K562 (cell line): ENCODE measurements around the gene CD34. TPM values are rescaled to one million over a fixed set of nuclear protein-coding genes. Genes with fewer than 3 reads are reported as not detected.

Source experiments
- ATAC-seq: fragments of 200-7000 bp; cut with Tn5 transposase; 3 replicates; pipeline ENCODE4 v1.9.1; 2020; ENCODE audit warnings: moderate library complexity
- BruUV-seq: library from RNA; stranded (reverse); fragments of 400-500 nt; replicated peaks from 2 replicates; lab custom pipeline; 2021; lab: Mats Ljungman, UMichigan
- CTCF ChIA-PET: fragments of 300-600 bp; formaldehyde crosslinking; extraction: SDS; loops from one replicate; lab custom pipeline; 2021; ENCODE audit warnings: low intra/inter-chr PET ratio; lab: Yijun Ruan, JAX
- POLR2A ChIA-PET: fragments of 300-600, 350-650 bp; sonication (Branson Sonifier 250); formaldehyde crosslinking; extraction: SDS; loops from one replicate; lab custom pipeline; 2021; ENCODE audit warnings: antibody characterized with exemption, inconsistent platforms; lab: Yijun Ruan, JAX
- DNase-seq, 4 experiments: peaks; one replicate each; pipeline versions ENCODE4 v3.0.0 to v3.0.0-alpha.2; 2011 to 2018; ENCODE audit warnings: low spot score in 3 of 4, mixed read lengths in 3 of 4; ENCODE audit errors: extremely low read depth in 1 of 4
- FAIRE-seq: peaks from 2 replicates; lab custom pipeline; 2011; peaks lifted over from hg19 to GRCh38; lab: Jason Lieb, UNC
- H2AFZ ChIP-seq: 2 replicates; pipeline ENCODE4 v1.6.0; 2011; ENCODE audit warnings: low read depth, low read length, control low read depth, inconsistent platforms
- H3K27ac ChIP-seq: fragments of 200-600 bp; 3 replicates; pipeline ENCODE4 v1.8.0; 2011; ENCODE audit warnings: low read depth, mild to moderate bottlenecking, control low read depth, inconsistent platforms, low read length, moderate library complexity, mixed read lengths; ENCODE audit errors: extremely low read depth
- H3K27me3 ChIP-seq, 2 experiments: fragments of 300-600 bp in 1 of 2; 2 replicates in 1 of 2; 3 replicates in 1 of 2; pipeline versions ENCODE4 v1.6.0 to v1.8.0; 2011; ENCODE audit warnings: inconsistent platforms in 2 of 2, low read length in 2 of 2, mild to moderate bottlenecking in 1 of 2, mixed read lengths in 1 of 2, moderate library complexity in 1 of 2; ENCODE audit not compliant: control insufficient read depth in 2 of 2, insufficient read depth in 2 of 2
- H3K36me3 ChIP-seq: fragments of 300-600 bp; 3 replicates; pipeline ENCODE4 v1.8.0; 2011; ENCODE audit warnings: mild to moderate bottlenecking, low read length, inconsistent platforms; ENCODE audit not compliant: control insufficient read depth, insufficient read depth
- H3K4me1 ChIP-seq, 2 experiments: fragments of 200-600 bp in 1 of 2; replicated peaks in 1 of 2; 2 replicates in 1 of 2; 3 replicates in 1 of 2; pipeline versions ENCODE4 v1.5.1 to v1.8.0; 2011; ENCODE audit warnings: inconsistent platforms in 2 of 2, low read length in 2 of 2, mild to moderate bottlenecking in 1 of 2, mixed read lengths in 1 of 2, moderate library complexity in 1 of 2; ENCODE audit not compliant: control insufficient read depth in 2 of 2, insufficient read depth in 2 of 2
- H3K4me2 ChIP-seq: 2 replicates; pipeline ENCODE4 v1.6.1; 2011; ENCODE audit warnings: low read length, control low read depth, inconsistent platforms, mixed read lengths; ENCODE audit not compliant: insufficient read depth
- H3K4me3 ChIP-seq: fragments of 200-600 bp; sonication (generic), shearing (Covaris generic); 2 replicates; pipeline ENCODE4 v1.5.1; 2016; ENCODE audit warnings: control low read depth, inconsistent platforms
- H3K79me2 ChIP-seq: fragments of 200-600 bp; 3 replicates; pipeline ENCODE4 v1.8.0; 2011; ENCODE audit warnings: low read length, inconsistent platforms; ENCODE audit not compliant: control insufficient read depth, insufficient read depth
- H3K9ac ChIP-seq, 2 experiments: 2 replicates each; pipeline versions ENCODE4 v1.6.0 to v1.6.1; 2011; ENCODE audit warnings: low read depth in 2 of 2, low read length in 2 of 2, control low read depth in 1 of 2, inconsistent platforms in 1 of 2, mild to moderate bottlenecking in 1 of 2, mixed read lengths in 1 of 2; ENCODE audit not compliant: insufficient read depth in 1 of 2
- H3K9me1 ChIP-seq: one replicate; pipeline ENCODE4 v1.6.0; 2011; ENCODE audit warnings: inconsistent platforms, mild to moderate bottlenecking, low read length, moderate library complexity; ENCODE audit not compliant: control insufficient read depth, insufficient read depth
- H3K9me3 ChIP-seq: replicated peaks from 2 replicates; pipeline ENCODE4 v1.5.1; 2011; ENCODE audit warnings: low read depth, low read length, inconsistent platforms; ENCODE audit not compliant: control insufficient read depth, insufficient read depth
- H4K20me1 ChIP-seq: replicated peaks from 2 replicates; pipeline ENCODE4 v1.6.1; 2011; ENCODE audit warnings: low read length, inconsistent platforms, mixed read lengths; ENCODE audit not compliant: control insufficient read depth, insufficient read depth
- DDX20 ChIP-seq: fragments of 450-650 bp; IDR thresholded peaks from 2 replicates; pipeline ENCODE4 v1.6.1; 2016; ENCODE audit warnings: missing genetic modification characterization, low read depth, mild to moderate bottlenecking, missing compliant biosample characterization, moderate library complexity
- MEIS2 ChIP-seq: fragments of 450-650 bp; IDR thresholded peaks from 2 replicates; pipeline ENCODE4 v1.6.1; 2014; ENCODE audit warnings: mild to moderate bottlenecking; ENCODE audit not compliant: partially characterized antibody
- NR2F6 ChIP-seq: fragments of 450-650 bp; formaldehyde crosslinking; IDR thresholded peaks from 2 replicates; pipeline ENCODE4 v1.4.0; 2020; ENCODE audit warnings: mild to moderate bottlenecking
- SIN3B ChIP-seq: fragments of 450-650 bp; IDR thresholded peaks from 2 replicates; pipeline ENCODE4 v1.6.1; 2017; ENCODE audit warnings: low read depth, mild to moderate bottlenecking, moderate library complexity
- SMARCE1 ChIP-seq: fragments of 450-650 bp; IDR thresholded peaks from 2 replicates; pipeline ENCODE4 v1.7.1; 2016; ENCODE audit warnings: mild to moderate bottlenecking
- ZNF23 ChIP-seq: fragments of 250-450 bp; sonication (Bioruptor Pico); IDR thresholded peaks from 2 replicates; pipeline ENCODE4 v1.4.0; 2020; ENCODE audit warnings: mild to moderate bottlenecking
- ZNF551 ChIP-seq: fragments of 250-450 bp; sonication (Bioruptor Pico); IDR thresholded peaks from 2 replicates; pipeline ENCODE4 v1.5.0; 2021; ENCODE audit warnings: mild to moderate bottlenecking, moderate library complexity
- WGBS: fragments of 100-300 bp; shearing (Covaris generic); methylation state at CpG from one replicate; pipeline ENCODE4 v1.1.6; 2016; ENCODE audit warnings: low coverage, mixed read lengths; ENCODE audit not compliant: insufficient coverage; ENCODE audit errors: missing lambda C conversion rate; 5-methylcytosine and 5-hydroxymethylcytosine counted together
- in situ Hi-C: fragments of 300-500 bp; cut with MboI; formaldehyde crosslinking; loops from 4 replicates; pipeline ENCODE4 v1.15.0; 2018; ENCODE audit warnings: inconsistent platforms, mixed read lengths
- intact Hi-C: fragments of 100-400 bp; cut with micrococcal nuclease; formaldehyde crosslinking; loops from 2 replicates; pipeline ENCODE4 v1.14.2; 2022
- polyA plus RNA-seq, 8 experiments: library from polyadenylated mRNA; depleted of rRNA in 4 of 8; stranded (reverse) in 5 of 8; unstranded in 3 of 8; fragments of >200 nt; fragmentation: Nextera tagmentation in 2 of 8; fragmentation: Illumina TruSeq in 1 of 8; extraction: Ambion mirVana in 2 of 8; extraction: Trizol in 1 of 8; gene quantifications; 2 replicates each; pipeline versions ENCODE4 v1.2.1 to v1.2.3, GENCODE V29; 2011 to 2014; ENCODE audit warnings: inconsistent platforms in 1 of 8, missing spikeins in 1 of 8
- total RNA-seq, 7 experiments: library from RNA; depleted of rRNA in 6 of 7; stranded (reverse); fragments of >200 nt in 6 of 7; fragmentation: Illumina TruSeq in 2 of 7; extraction: Trizol in 2 of 7; gene quantifications; 2 replicates each; pipeline versions ENCODE4 v1.2.1 to v1.2.3, GENCODE V29; 2011 to 2021; ENCODE audit warnings: low replicate concordance in 1 of 7
- TF ChIP-seq, protein P1 (sequence below): fragments of 450-650 bp; formaldehyde crosslinking; IDR thresholded peaks from 2 replicates; pipeline ENCODE4 v1.4.0; 2020; ENCODE audit warnings: mild to moderate bottlenecking, moderate library complexity
- TF ChIP-seq, protein P2 (sequence below): fragments of 450-650 bp; formaldehyde crosslinking; conservative IDR thresholded peaks from 2 replicates; pipeline ENCODE4 v1.4.0; 2022; ENCODE audit warnings: mild to moderate bottlenecking, missing genetic modification characterization
- TF ChIP-seq, protein P3 (sequence below): fragments of 450-650 bp; conservative IDR thresholded peaks from 2 replicates; pipeline ENCODE4 v1.6.1; 2016; ENCODE audit warnings: missing genetic modification characterization, low read depth, mild to moderate bottlenecking, control low read depth, missing compliant biosample characterization
- TF ChIP-seq, protein P4 (sequence below): fragments of 250-450 bp; sonication (Bioruptor Pico); IDR thresholded peaks from 2 replicates; pipeline ENCODE4 v1.8.0; 2021; ENCODE audit warnings: moderate library complexity, mild to moderate bottlenecking, inconsistent platforms
- TF ChIP-seq, protein P5 (sequence below): fragments of 200-800 bp; sonication (Bioruptor generic); IDR thresholded peaks from 2 replicates; pipeline ENCODE4 v1.6.1; 2016; ENCODE audit warnings: missing genetic modification characterization, missing compliant biosample characterization

Gene CD34
- total and polyA plus RNA-seq, 9 of the 15 experiments (the other 6 are each of a cell fraction or from before 2014, with no cell fraction given), result not detected

DNA sequence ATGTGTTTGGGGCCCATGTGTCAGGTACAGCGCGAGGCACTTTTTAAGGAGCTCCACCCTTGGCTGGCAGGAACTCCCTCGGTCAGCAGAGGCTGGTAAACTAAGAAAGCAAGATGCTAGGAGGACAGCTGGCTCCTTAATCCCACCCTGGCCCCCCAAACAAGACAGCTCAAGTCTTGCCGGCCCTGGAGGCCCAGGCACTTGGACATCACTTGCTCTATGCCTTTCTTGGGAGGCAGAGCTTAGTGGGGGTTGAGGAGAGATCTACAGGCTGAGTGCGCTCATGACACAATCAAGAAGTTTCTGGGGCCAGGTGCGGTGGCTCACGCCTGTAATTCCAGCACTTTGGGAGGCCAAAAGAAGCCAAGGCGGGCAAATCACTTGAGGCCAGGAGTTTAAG, 78.1 kb downstream of the CD34 start:
- no peaks in the 10 kb centered on the region for H3K9me3 ChIP-seq
- H3K27me3 ChIP-seq, result no peaks in the 10 kb centered on the region
- no peaks in the 10 kb centered on the region for H3K79me2 ChIP-seq
- no TSS peak for BruUV-seq
- no peaks in the 10 kb centered on the region for H3K9me1 ChIP-seq
- CTCF ChIA-PET, result no interaction called here
- peaks cover 21 to 48% of the 10 kb centered on the region in 2 experiments for H3K4me1 ChIP-seq
- H3K36me3 ChIP-seq, result no peaks in the 10 kb centered on the region
- H2AFZ ChIP-seq, result no peak overlapping the region
- intact Hi-C loops, result no loop called here
- POLR2A ChIA-PET, result interaction anchor here (0.6 to 2.5 kb wide), 5 partner anchors 10 to 223 kb away, joined by 3 to 12 read pairs (median 4); no protein-coding TSS in a partner anchor
- no peak overlapping the region for H3K9ac ChIP-seq
- no peaks in the 10 kb centered on the region for H4K20me1 ChIP-seq
- FAIRE-seq, result no peak
- WGBS, result 96% methylated on average over 8 of the region's 8 CpGs
- no peak for DNase-seq
- H3K27ac ChIP-seq, result no peak overlapping the region
- in situ Hi-C loops, result no loop called here
- no peak for ATAC-seq
- H3K4me3 ChIP-seq, result no peak overlapping the region
- H3K4me2 ChIP-seq, result no peak overlapping the region
- TF ChIP-seq, protein P1, sequence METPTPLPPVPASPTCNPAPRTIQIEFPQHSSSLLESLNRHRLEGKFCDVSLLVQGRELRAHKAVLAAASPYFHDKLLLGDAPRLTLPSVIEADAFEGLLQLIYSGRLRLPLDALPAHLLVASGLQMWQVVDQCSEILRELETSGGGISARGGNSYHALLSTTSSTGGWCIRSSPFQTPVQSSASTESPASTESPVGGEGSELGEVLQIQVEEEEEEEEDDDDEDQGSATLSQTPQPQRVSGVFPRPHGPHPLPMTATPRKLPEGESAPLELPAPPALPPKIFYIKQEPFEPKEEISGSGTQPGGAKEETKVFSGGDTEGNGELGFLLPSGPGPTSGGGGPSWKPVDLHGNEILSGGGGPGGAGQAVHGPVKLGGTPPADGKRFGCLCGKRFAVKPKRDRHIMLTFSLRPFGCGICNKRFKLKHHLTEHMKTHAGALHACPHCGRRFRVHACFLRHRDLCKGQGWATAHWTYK (CRISPR knock-in tag), result no peak
- TF ChIP-seq, protein P2, sequence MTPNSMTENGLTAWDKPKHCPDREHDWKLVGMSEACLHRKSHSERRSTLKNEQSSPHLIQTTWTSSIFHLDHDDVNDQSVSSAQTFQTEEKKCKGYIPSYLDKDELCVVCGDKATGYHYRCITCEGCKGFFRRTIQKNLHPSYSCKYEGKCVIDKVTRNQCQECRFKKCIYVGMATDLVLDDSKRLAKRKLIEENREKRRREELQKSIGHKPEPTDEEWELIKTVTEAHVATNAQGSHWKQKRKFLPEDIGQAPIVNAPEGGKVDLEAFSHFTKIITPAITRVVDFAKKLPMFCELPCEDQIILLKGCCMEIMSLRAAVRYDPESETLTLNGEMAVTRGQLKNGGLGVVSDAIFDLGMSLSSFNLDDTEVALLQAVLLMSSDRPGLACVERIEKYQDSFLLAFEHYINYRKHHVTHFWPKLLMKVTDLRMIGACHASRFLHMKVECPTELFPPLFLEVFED (CRISPR knock-in tag), result no peak
- TF ChIP-seq, protein P3, sequence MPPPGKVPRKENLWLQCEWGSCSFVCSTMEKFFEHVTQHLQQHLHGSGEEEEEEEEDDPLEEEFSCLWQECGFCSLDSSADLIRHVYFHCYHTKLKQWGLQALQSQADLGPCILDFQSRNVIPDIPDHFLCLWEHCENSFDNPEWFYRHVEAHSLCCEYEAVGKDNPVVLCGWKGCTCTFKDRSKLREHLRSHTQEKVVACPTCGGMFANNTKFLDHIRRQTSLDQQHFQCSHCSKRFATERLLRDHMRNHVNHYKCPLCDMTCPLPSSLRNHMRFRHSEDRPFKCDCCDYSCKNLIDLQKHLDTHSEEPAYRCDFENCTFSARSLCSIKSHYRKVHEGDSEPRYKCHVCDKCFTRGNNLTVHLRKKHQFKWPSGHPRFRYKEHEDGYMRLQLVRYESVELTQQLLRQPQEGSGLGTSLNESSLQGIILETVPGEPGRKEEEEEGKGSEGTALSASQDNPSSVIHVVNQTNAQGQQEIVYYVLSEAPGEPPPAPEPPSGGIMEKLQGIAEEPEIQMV, result no peak
- TF ChIP-seq SIN3B (no peak), ZNF23 (CRISPR knock-in tag) (no peak), ZNF551 (CRISPR knock-in tag) (no peak), NR2F6 (CRISPR knock-in tag) (no peak), DDX20 (no peak), MEIS2 (no peak), SMARCE1 (no peak)
- TF ChIP-seq, protein P4, sequence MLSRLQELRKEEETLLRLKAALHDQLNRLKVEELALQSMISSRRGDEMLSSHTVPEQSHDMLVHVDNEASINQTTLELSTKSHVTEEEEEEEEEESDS, result no peak
- TF ChIP-seq, protein P5, sequence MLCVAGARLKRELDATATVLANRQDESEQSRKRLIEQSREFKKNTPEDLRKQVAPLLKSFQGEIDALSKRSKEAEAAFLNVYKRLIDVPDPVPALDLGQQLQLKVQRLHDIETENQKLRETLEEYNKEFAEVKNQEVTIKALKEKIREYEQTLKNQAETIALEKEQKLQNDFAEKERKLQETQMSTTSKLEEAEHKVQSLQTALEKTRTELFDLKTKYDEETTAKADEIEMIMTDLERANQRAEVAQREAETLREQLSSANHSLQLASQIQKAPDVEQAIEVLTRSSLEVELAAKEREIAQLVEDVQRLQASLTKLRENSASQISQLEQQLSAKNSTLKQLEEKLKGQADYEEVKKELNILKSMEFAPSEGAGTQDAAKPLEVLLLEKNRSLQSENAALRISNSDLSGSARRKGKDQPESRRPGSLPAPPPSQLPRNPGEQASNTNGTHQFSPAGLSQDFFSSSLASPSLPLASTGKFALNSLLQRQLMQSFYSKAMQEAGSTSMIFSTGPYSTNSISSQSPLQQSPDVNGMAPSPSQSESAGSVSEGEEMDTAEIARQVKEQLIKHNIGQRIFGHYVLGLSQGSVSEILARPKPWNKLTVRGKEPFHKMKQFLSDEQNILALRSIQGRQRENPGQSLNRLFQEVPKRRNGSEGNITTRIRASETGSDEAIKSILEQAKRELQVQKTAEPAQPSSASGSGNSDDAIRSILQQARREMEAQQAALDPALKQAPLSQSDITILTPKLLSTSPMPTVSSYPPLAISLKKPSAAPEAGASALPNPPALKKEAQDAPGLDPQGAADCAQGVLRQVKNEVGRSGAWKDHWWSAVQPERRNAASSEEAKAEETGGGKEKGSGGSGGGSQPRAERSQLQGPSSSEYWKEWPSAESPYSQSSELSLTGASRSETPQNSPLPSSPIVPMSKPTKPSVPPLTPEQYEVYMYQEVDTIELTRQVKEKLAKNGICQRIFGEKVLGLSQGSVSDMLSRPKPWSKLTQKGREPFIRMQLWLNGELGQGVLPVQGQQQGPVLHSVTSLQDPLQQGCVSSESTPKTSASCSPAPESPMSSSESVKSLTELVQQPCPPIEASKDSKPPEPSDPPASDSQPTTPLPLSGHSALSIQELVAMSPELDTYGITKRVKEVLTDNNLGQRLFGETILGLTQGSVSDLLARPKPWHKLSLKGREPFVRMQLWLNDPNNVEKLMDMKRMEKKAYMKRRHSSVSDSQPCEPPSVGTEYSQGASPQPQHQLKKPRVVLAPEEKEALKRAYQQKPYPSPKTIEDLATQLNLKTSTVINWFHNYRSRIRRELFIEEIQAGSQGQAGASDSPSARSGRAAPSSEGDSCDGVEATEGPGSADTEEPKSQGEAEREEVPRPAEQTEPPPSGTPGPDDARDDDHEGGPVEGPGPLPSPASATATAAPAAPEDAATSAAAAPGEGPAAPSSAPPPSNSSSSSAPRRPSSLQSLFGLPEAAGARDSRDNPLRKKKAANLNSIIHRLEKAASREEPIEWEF (CRISPR knock-in tag), result no peak
